GM12872 (cell line): ENCODE measurements around the gene ILDR2.

Experiments
- TF ChIP-seq, protein P1 (sequence below): IDR thresholded peaks from 3 replicates; pipeline ENCODE4 v1.5.1; 2011; ENCODE audit warnings: low read depth, mild to moderate bottlenecking, low read length, moderate library complexity; ENCODE audit not compliant: insufficient read depth

The ILDR2 gene

DNA sequence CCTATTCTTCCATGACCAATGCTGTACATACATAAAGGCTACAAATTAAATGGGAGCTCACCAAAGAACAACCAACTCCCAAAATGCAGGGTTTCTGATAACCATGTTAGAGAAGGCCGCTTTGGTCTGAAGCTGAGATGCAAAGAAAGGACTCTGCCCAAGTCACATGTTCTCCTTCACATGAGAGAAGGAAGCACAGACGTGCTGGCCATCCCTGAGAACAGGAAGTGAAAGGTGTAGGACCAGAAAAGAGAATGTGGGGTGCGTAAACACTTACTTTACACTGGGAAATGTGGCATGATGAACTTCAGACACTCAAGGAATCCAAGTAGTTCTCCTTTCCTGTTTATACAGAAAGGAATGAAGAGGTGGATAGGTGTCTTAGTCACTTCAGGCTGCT, 67.6 kb downstream of the ILDR2 start:
- TF ChIP-seq, protein P1, sequence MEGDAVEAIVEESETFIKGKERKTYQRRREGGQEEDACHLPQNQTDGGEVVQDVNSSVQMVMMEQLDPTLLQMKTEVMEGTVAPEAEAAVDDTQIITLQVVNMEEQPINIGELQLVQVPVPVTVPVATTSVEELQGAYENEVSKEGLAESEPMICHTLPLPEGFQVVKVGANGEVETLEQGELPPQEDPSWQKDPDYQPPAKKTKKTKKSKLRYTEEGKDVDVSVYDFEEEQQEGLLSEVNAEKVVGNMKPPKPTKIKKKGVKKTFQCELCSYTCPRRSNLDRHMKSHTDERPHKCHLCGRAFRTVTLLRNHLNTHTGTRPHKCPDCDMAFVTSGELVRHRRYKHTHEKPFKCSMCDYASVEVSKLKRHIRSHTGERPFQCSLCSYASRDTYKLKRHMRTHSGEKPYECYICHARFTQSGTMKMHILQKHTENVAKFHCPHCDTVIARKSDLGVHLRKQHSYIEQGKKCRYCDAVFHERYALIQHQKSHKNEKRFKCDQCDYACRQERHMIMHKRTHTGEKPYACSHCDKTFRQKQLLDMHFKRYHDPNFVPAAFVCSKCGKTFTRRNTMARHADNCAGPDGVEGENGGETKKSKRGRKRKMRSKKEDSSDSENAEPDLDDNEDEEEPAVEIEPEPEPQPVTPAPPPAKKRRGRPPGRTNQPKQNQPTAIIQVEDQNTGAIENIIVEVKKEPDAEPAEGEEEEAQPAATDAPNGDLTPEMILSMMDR, result no peak

DNA sequence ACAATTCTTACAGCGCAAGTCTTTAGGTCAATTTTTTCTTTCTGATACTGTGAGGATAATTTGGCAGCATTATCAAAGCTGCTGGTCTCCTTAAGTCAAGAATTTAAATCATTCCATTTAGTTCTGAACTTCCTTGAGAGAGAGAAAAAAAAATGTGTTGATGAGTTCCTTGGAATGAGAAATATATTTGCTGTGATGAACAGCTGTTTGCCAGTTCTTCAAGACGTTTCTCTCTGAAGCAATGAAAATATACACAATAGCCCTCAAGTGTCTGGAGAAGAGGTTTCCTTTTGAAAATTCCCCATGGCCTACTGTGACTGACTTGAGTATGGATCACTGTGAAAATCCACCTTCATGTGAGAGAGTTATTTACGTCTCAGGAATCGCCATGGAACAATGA, 68.3 kb downstream of the ILDR2 start:
- TF ChIP-seq, protein P1, result no peak

DNA sequence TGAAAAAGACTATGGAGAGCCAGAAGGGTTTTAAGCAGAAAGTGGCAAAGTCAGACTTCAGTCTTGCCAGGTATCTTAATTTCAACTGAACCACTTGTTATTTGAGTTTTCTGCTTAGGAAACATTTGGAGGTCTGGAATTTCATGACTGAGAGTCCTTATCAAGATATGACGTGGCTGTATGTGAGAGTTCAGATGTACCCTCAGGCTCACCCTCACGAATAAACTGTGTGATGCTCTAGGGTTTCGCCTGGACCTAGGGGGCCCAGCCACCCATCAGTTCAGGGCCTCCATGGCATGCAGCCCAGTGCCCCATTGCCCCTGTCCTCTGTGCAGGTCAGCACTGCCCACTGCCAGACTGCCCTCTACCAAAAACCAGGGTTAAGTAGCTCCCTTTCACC, 68.7 kb downstream of the ILDR2 start:
- TF ChIP-seq, protein P1, result no peak

DNA sequence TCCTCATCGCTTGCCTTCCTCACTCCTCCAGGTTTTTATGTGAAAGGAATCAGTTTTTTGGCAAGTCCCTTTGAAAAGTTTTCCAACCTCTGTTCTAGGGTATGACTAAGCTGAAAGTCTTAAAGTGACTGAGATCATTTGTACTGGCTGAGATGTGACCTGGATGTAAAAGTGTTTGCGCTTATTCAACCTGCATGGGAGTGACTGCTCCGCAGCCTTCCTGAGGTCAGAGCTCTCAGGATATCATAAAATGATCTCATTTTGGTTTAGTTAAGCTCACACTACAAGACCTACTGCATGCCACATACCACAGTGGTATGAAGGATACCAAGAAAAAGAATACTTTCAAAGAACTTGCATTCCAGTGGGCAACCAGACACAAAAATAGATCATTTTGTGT, 69.4 kb downstream of the ILDR2 start:
- TF ChIP-seq, protein P1, result no peak

DNA sequence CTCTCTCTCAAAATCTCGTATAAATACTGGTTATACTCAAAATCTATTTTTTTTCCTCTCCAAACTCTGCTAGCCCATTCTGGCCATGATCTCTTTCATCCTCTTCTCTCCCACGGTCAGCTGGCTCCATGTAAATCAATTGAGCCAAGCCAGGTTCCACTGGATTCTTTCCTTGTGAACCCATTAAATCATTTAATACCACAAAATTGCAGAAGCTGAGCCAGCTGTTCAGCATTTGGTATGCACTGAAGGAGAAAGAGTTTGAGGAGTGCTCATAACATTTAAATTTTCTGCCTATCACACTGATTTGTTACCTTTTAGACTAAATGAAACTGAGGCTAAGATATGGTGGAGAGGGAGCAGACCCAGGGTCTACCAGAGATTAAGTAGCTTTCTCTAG, 70.2 kb downstream of the ILDR2 start:
- TF ChIP-seq, protein P1, result no peak

DNA sequence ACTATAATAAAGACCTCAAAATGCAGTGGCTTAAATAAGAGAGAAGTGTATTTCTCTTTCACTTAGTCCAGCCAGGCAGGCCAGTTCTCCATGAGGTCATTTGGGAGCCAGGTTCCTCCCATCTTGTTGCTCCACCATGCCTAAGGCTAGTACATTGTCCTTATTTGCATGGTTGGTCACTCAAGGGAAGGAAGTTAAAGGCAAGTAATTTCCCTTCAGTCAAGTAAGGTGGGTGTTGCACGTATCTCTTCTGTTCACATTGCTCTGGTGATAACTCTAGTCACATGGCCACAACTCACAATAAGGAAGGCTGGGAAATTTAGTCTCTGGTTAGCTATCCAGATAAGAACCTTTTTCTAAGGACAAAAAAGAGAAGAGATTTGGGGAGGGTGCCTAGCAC, 72.1 kb downstream of the ILDR2 start:
- TF ChIP-seq, protein P1, result no peak

DNA sequence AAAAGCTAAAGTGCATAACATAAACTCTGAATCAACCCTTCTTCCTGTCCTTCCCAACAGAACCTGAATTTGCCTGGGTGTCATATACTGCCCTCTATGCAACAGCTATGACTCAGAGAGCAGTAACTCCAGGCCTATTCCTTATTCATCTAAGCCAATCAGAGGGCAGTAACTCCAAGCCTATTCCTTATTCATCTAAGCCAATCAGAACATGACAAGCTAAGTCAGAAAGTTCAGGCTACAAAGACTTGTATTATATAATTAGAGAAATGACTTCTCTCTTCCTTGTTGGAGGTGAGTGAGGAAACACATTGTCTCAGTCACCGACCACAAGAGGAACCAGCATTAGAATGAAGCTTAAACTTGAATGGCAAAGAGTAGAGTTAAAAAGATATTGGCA, 73.1 kb downstream of the ILDR2 start:
- TF ChIP-seq, protein P1, result no peak

DNA sequence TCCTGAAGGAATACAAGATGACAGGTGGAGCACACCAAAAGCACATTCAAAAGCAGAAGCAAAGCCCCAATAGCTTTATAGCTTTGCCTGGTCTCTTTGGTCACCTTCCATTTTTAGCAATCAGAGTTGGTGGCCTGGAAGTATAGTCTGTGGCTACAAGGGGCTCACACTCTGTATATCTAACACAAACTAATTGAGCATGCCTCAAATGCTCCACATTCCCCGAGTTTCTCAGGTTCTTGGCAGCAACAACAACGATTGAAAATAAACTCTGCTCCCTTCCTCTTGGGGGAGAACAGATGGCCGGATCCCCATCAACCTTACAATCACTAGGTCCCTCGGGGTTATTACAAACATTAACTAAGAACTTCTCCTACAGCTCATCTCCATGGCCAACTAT, 74.4 kb downstream of the ILDR2 start:
- TF ChIP-seq, protein P1, result no peak
